GM23338 (cell line): Measurements from ENCODE around the gene POLR2B. TPM values are rescaled to one million over a fixed set of nuclear protein-coding genes. Genes with fewer than 3 reads are reported as not detected.

Experiments
- ATAC-seq: fragments of 200-7000 bp; cut with Tn5 transposase; 3 replicates; pipeline ENCODE4 v1.9.1; 2020
- DNase-seq: peaks from one replicate; pipeline ENCODE4 v3.0.0-alpha.2; 2015; ENCODE audit warnings: low spot score
- H2AFZ ChIP-seq: fragments of 200-600 bp; sonication (generic); 2 replicates; pipeline ENCODE4 v1.8.0; 2016; ENCODE audit warnings: antibody characterized with exemption, mild to moderate bottlenecking, moderate library complexity
- H3F3A ChIP-seq: fragments of 200-600 bp; sonication (generic); replicated peaks from 2 replicates; pipeline ENCODE4 v1.8.0; 2017; ENCODE audit warnings: antibody characterized with exemption, mixed run types, low read depth
- H3K27ac ChIP-seq: fragments of 200-600 bp; sonication (generic); 2 replicates; pipeline ENCODE4 v1.6.1; 2016; ENCODE audit warnings: low read depth
- H3K27me3 ChIP-seq: fragments of 200-600 bp; sonication (generic); 2 replicates; pipeline ENCODE4 v1.8.0; 2016; ENCODE audit warnings: mild to moderate bottlenecking, mixed run types, moderate library complexity; ENCODE audit not compliant: insufficient read depth
- H3K36me3 ChIP-seq: fragments of 200-600 bp; sonication (generic); 2 replicates; pipeline ENCODE4 v1.8.0; 2016; ENCODE audit warnings: mild to moderate bottlenecking; ENCODE audit not compliant: insufficient read depth
- H3K4me1 ChIP-seq: fragments of 200-600 bp; sonication (generic); 2 replicates; pipeline ENCODE4 v1.8.0; 2016; ENCODE audit warnings: mild to moderate bottlenecking, moderate library complexity; ENCODE audit not compliant: insufficient read depth
- H3K4me2 ChIP-seq: fragments of 200-600 bp; sonication (generic); 2 replicates; pipeline ENCODE4 v1.7.1; 2017; ENCODE audit warnings: mixed run types
- H3K4me3 ChIP-seq: fragments of 200-600 bp; sonication (generic); 2 replicates; pipeline ENCODE4 v1.6.1; 2016; ENCODE audit warnings: mixed run types
- H3K79me2 ChIP-seq: fragments of 200-600 bp; sonication (generic); replicated peaks from 2 replicates; pipeline ENCODE4 v1.8.0; 2017; ENCODE audit warnings: mild to moderate bottlenecking; ENCODE audit not compliant: insufficient read depth
- H3K9me2 ChIP-seq: fragments of 200-600 bp; sonication (generic); 2 replicates; pipeline ENCODE4 v1.8.0; 2017; ENCODE audit not compliant: insufficient read depth
- H4K20me1 ChIP-seq: fragments of 200-600 bp; sonication (generic); replicated peaks from 2 replicates; pipeline ENCODE4 v1.8.0; 2017; ENCODE audit warnings: mild to moderate bottlenecking; ENCODE audit not compliant: insufficient read depth
- H3K27ac Mint-ChIP-seq: 2 replicates; pipeline ENCODE4 v1.8.0; 2020; ENCODE audit warnings: inconsistent platforms, mild to moderate bottlenecking, moderate library complexity, mixed read lengths
- H3K27me3 Mint-ChIP-seq: 3 replicates; pipeline ENCODE4 v1.8.0; 2022; ENCODE audit warnings: low read depth, mild to moderate bottlenecking, moderate library complexity, mixed read lengths, inconsistent platforms; ENCODE audit not compliant: insufficient read depth, poor library complexity
- H3K36me3 Mint-ChIP-seq: 3 replicates; pipeline ENCODE4 v1.8.0; 2021; ENCODE audit warnings: low read depth, mild to moderate bottlenecking, inconsistent platforms, moderate library complexity, mixed read lengths
- H3K4me1 Mint-ChIP-seq: 3 replicates; pipeline ENCODE4 v1.8.0; 2020; ENCODE audit warnings: mild to moderate bottlenecking, inconsistent platforms, mixed read lengths
- H3K4me3 Mint-ChIP-seq: 3 replicates; pipeline ENCODE4 v1.8.0; 2021; ENCODE audit warnings: moderate library complexity, mild to moderate bottlenecking, inconsistent platforms, mixed read lengths
- H3K9me3 Mint-ChIP-seq: 3 replicates; pipeline ENCODE4 v1.8.0; 2020; ENCODE audit warnings: moderate library complexity, mild to moderate bottlenecking, inconsistent platforms, mixed read lengths
- CREB1 ChIP-seq: fragments of 250-450 bp; sonication (Bioruptor Pico); IDR thresholded peaks from 2 replicates; pipeline ENCODE4 v1.5.0; 2020; ENCODE audit warnings: low read depth, mild to moderate bottlenecking, moderate library complexity
- EZH2 ChIP-seq: fragments of 200-600 bp; sonication (generic); IDR thresholded peaks from one replicate; pipeline ENCODE4 v1.8.0; 2017; ENCODE audit warnings: antibody characterized with exemption, mild to moderate bottlenecking, low read depth; ENCODE audit not compliant: unreplicated experiment
- EZH2phosphoT487 ChIP-seq: fragments of 200-600 bp; sonication (generic); IDR thresholded peaks from one replicate; pipeline ENCODE4 v1.8.1; 2018; ENCODE audit warnings: antibody characterized with exemption; ENCODE audit not compliant: unreplicated experiment
- JUNB ChIP-seq: IDR thresholded peaks from one replicate; pipeline ENCODE4 v1.6.1; 2016; ENCODE audit warnings: antibody characterized with exemption; ENCODE audit not compliant: unreplicated experiment
- NANOG ChIP-seq: IDR thresholded peaks from 2 replicates; pipeline ENCODE4 v1.6.1; 2016; ENCODE audit warnings: antibody characterized with exemption, borderline replicate concordance
- POLR2AphosphoS5 ChIP-seq: IDR thresholded peaks from 2 replicates; pipeline ENCODE4 v1.6.1; 2016; ENCODE audit warnings: antibody characterized with exemption, low read depth
- REST ChIP-seq: IDR thresholded peaks from one replicate; pipeline ENCODE4 v1.6.1; 2018; ENCODE audit warnings: antibody characterized with exemption; ENCODE audit not compliant: unreplicated experiment
- STAT1 ChIP-seq: IDR thresholded peaks from one replicate; pipeline ENCODE4 v1.6.1; 2016; ENCODE audit warnings: antibody characterized with exemption; ENCODE audit not compliant: unreplicated experiment
- ZNF114 ChIP-seq: fragments of 250-450 bp; sonication (Bioruptor Pico); IDR thresholded peaks from 2 replicates; pipeline ENCODE4 v1.5.0; 2020; ENCODE audit warnings: mild to moderate bottlenecking, moderate library complexity
- ZNF331 ChIP-seq: fragments of 250-450 bp; sonication (Bioruptor Pico); IDR thresholded peaks from 2 replicates; pipeline ENCODE4 v1.5.0; 2020; ENCODE audit warnings: low read depth, mild to moderate bottlenecking, moderate library complexity
- polyA plus RNA-seq: library from polyadenylated mRNA; unstranded; fragments of >200 nt; fragmentation: Nextera tagmentation; extraction: Ambion mirVana; gene quantifications from 2 replicates; pipeline ENCODE4 v1.2.1, GENCODE V29; 2016
- total RNA-seq: library from RNA; depleted of rRNA; stranded (reverse); fragments of >200 nt; shearing (Covaris generic); gene quantifications from 2 replicates; pipeline ENCODE4 v1.2.3, GENCODE V29; 2014
- TF ChIP-seq, protein P1 (sequence below), 2 experiments: fragments of 200-600 bp in 1 of 2; sonication (generic) in 1 of 2; conservative IDR thresholded peaks; 2 replicates each; pipeline versions ENCODE4 v1.5.1 to v1.6.1; 2016 to 2017; ENCODE audit warnings: antibody characterized with exemption in 2 of 2, low read depth in 2 of 2, mild to moderate bottlenecking in 2 of 2, moderate library complexity in 1 of 2
- TF ChIP-seq, protein P2 (sequence below): IDR thresholded peaks from 2 replicates; pipeline ENCODE4 v1.6.1; 2016; ENCODE audit warnings: antibody characterized with exemption
- TF ChIP-seq, protein P3 (sequence below): fragments of 250-450 bp; sonication (Bioruptor Pico); IDR thresholded peaks from 2 replicates; pipeline ENCODE4 v1.5.0; 2020; ENCODE audit warnings: mild to moderate bottlenecking, moderate library complexity

POLR2B gene
- total and polyA plus RNA-seq, 2 experiments from 2014 or later, result 56.5 to 165 TPM

- ATAC-seq, result no peak
- H3K79me2 ChIP-seq, result no peaks in the 10 kb centered on the region
- H3K4me1 Mint-ChIP-seq, result no peaks in the 10 kb centered on the region
- no peak overlapping the region for H3K4me3 Mint-ChIP-seq
- no peak overlapping the region for H2AFZ ChIP-seq
- H3K27ac Mint-ChIP-seq, result no peak overlapping the region
- TF ChIP-seq EZH2 (no peak), JUNB (no peak), CREB1 (CRISPR knock-in tag) (no peak), REST (no peak), NANOG (no peak), ZNF114 (CRISPR knock-in tag) (no peak), POLR2AphosphoS5 (no peak), EZH2phosphoT487 (no peak), ZNF331 (CRISPR knock-in tag) (no peak), STAT1 (no peak)
- TF ChIP-seq, protein P1, sequence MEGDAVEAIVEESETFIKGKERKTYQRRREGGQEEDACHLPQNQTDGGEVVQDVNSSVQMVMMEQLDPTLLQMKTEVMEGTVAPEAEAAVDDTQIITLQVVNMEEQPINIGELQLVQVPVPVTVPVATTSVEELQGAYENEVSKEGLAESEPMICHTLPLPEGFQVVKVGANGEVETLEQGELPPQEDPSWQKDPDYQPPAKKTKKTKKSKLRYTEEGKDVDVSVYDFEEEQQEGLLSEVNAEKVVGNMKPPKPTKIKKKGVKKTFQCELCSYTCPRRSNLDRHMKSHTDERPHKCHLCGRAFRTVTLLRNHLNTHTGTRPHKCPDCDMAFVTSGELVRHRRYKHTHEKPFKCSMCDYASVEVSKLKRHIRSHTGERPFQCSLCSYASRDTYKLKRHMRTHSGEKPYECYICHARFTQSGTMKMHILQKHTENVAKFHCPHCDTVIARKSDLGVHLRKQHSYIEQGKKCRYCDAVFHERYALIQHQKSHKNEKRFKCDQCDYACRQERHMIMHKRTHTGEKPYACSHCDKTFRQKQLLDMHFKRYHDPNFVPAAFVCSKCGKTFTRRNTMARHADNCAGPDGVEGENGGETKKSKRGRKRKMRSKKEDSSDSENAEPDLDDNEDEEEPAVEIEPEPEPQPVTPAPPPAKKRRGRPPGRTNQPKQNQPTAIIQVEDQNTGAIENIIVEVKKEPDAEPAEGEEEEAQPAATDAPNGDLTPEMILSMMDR (conservative IDR thresholded peaks at IDR 0.05; ENCODE audit: low read depth in 2 of 2), result no peak
- TF ChIP-seq, protein P2, sequence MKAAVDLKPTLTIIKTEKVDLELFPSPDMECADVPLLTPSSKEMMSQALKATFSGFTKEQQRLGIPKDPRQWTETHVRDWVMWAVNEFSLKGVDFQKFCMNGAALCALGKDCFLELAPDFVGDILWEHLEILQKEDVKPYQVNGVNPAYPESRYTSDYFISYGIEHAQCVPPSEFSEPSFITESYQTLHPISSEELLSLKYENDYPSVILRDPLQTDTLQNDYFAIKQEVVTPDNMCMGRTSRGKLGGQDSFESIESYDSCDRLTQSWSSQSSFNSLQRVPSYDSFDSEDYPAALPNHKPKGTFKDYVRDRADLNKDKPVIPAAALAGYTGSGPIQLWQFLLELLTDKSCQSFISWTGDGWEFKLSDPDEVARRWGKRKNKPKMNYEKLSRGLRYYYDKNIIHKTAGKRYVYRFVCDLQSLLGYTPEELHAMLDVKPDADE, result no peak
- TF ChIP-seq, protein P3, sequence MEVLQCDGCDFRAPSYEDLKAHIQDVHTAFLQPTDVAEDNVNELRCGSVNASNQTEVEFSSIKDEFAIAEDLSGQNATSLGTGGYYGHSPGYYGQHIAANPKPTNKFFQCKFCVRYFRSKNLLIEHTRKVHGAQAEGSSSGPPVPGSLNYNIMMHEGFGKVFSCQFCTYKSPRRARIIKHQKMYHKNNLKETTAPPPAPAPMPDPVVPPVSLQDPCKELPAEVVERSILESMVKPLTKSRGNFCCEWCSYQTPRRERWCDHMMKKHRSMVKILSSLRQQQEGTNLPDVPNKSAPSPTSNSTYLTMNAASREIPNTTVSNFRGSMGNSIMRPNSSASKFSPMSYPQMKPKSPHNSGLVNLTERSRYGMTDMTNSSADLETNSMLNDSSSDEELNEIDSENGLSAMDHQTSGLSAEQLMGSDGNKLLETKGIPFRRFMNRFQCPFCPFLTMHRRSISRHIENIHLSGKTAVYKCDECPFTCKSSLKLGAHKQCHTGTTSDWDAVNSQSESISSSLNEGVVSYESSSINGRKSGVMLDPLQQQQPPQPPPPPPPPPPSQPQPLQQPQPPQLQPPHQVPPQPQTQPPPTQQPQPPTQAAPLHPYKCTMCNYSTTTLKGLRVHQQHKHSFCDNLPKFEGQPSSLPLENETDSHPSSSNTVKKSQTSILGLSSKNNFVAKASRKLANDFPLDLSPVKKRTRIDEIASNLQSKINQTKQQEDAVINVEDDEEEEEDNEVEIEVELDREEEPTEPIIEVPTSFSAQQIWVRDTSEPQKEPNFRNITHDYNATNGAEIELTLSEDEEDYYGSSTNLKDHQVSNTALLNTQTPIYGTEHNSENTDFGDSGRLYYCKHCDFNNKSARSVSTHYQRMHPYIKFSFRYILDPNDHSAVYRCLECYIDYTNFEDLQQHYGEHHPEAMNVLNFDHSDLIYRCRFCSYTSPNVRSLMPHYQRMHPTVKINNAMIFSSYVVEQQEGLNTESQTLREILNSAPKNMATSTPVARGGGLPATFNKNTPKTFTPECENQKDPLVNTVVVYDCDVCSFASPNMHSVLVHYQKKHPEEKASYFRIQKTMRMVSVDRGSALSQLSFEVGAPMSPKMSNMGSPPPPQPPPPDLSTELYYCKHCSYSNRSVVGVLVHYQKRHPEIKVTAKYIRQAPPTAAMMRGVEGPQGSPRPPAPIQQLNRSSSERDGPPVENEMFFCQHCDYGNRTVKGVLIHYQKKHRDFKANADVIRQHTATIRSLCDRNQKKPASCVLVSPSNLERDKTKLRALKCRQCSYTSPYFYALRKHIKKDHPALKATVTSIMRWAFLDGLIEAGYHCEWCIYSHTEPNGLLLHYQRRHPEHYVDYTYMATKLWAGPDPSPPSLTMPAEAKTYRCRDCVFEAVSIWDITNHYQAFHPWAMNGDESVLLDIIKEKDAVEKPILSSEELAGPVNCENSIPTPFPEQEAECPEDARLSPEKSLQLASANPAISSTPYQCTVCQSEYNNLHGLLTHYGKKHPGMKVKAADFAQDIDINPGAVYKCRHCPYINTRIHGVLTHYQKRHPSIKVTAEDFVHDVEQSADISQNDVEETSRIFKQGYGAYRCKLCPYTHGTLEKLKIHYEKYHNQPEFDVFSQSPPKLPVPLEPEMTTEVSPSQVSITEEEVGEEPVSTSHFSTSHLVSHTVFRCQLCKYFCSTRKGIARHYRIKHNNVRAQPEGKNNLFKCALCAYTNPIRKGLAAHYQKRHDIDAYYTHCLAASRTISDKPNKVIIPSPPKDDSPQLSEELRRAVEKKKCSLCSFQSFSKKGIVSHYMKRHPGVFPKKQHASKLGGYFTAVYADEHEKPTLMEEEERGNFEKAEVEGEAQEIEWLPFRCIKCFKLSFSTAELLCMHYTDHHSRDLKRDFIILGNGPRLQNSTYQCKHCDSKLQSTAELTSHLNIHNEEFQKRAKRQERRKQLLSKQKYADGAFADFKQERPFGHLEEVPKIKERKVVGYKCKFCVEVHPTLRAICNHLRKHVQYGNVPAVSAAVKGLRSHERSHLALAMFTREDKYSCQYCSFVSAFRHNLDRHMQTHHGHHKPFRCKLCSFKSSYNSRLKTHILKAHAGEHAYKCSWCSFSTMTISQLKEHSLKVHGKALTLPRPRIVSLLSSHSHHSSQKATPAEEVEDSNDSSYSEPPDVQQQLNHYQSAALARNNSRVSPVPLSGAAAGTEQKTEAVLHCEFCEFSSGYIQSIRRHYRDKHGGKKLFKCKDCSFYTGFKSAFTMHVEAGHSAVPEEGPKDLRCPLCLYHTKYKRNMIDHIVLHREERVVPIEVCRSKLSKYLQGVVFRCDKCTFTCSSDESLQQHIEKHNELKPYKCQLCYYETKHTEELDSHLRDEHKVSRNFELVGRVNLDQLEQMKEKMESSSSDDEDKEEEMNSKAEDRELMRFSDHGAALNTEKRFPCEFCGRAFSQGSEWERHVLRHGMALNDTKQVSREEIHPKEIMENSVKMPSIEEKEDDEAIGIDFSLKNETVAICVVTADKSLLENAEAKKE (CRISPR knock-in tag), result no peak
- H3K4me2 ChIP-seq, result no peak overlapping the region
- no peak overlapping the region for H3K27ac ChIP-seq
- DNase-seq, result no peak
- no peaks in the 10 kb centered on the region for H3K9me3 Mint-ChIP-seq
- 0 out of 2 replicates have a peak, but pooled peaks cover 7% of the 10 kb centered on the region for H3K9me2 ChIP-seq
- no peaks in the 10 kb centered on the region for H3K4me1 ChIP-seq
- H3F3A ChIP-seq, result no peaks in the 10 kb centered on the region
- no peaks in the 10 kb centered on the region for H3K36me3 Mint-ChIP-seq
- peaks cover 7% of the 10 kb centered on the region for H3K27me3 Mint-ChIP-seq
- H4K20me1 ChIP-seq, result no peaks in the 10 kb centered on the region
- no peaks in the 10 kb centered on the region for H3K27me3 ChIP-seq
- no peak overlapping the region for H3K4me3 ChIP-seq
- no peaks in the 10 kb centered on the region for H3K36me3 ChIP-seq
Measured at GRCh38 chr4:57064120-57064519, 85.4 kb downstream of the POLR2B start.
